HG02943 (cell line): Measurements from ENCODE around the gene ZNF302.
"Not testable (repeated sequence)": the region's sequence is repeated elsewhere in the genome, so short reads cannot be mapped to it uniquely, and the experiment has no call there.

Experiments used
- ATAC-seq: cut with Tn5 transposase; IDR thresholded peaks from one replicate; pipeline ENCODE4 v1.9.1; 2021; ENCODE audit warnings: mild to moderate bottlenecking, low read depth, moderate library complexity; ENCODE audit not compliant: unreplicated experiment

The ZNF302 gene

DNA sequence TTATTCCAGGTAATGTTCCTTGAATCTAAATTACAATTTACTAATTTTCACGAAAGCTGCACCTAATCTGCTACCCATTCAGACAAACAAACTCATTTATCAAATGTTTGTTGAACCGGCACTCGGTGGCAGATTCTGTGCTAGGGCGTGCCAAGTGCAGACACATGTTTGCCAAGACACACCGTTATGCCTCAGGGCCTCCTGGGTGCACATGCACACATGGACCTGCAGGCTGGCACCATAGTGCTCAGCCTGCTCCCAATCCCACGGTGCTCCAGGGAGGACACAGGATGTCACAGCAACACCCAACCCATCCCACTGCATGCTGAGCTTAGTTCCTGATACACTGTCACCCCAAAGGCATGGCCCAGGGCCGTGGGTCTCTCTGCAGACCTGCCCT is 8.2 kb upstream of the ZNF302 start:
- no peak for ATAC-seq

DNA sequence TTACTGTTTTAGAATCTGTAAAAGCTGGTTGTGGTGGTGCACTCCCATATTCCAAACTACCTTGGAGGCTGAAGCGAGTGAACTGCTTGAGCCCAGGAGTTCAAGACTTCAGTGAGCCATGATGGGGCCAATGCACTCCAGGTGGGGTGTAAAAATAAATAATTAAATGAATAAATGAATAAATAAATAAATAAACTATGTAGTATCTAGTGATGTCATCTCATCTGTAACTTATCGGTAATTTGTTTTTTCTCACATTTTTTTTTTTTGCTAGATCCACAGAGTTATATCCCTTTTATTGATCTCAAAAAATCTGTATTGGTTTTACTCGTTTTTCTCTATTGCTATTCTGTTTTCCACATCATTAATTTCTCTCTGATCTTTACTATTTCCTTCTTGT is 5.5 kb upstream of the ZNF302 start:
- no peak for ATAC-seq

DNA sequence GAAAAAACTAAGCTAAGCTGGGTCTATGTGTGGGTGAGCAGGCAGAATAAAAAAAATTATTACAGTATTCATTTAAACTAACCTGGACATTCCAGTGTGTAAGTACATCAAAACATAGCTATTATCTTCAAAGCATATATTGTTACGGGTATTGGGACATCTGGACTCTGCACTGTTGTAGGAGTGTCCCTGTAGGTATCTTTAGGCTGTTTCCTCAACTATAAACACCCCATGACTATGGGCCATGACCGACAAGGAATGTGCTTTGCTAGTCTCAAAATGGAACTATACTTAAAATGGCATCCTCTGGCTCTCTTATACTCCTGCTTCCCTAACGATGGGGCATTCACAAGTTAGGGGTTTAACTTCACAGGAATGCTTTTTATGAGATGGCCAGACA is 3.9 kb upstream of the ZNF302 start:
- ATAC-seq: no peak

DNA sequence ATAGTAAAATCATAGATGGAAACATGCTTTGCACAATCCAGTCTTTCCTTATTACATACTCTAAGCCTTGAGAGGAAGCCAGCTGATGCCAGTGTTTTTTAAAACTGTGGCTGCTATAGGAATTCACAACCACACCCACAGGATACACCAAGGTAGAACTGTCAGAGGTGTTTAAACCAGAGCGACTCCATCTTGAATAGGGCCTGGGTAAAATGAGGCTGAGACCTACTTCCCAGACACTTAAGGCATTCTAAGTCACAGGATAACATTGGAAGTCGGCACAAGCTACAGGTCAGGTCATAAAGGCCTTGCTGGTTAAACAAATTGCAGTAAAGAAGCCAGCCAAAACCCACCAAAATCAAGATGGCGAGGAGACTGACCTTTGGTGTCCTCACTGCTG is 2.2 kb upstream of the ZNF302 start:
- ATAC-seq: no peak

DNA sequence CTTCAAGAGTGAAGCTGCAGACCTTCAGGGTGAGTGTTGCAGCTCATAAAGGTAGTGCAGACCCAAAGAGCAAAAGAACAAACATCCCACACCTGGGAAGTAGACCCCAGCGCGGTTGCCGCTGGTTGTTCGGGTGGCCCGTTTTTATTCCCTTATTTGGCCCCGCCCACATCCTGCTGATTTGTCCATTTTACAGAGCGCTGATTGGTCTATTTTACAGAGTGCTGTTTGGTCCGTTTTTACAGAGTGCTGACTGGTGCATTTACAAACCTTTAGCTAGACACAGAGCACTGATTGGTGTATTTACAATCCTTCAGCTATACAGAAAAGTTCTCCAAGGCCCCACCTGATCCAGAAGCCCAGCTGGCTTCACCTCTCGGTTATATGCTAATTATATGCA is 1.6 kb upstream of the ZNF302 start:
- ATAC-seq: no peak

DNA sequence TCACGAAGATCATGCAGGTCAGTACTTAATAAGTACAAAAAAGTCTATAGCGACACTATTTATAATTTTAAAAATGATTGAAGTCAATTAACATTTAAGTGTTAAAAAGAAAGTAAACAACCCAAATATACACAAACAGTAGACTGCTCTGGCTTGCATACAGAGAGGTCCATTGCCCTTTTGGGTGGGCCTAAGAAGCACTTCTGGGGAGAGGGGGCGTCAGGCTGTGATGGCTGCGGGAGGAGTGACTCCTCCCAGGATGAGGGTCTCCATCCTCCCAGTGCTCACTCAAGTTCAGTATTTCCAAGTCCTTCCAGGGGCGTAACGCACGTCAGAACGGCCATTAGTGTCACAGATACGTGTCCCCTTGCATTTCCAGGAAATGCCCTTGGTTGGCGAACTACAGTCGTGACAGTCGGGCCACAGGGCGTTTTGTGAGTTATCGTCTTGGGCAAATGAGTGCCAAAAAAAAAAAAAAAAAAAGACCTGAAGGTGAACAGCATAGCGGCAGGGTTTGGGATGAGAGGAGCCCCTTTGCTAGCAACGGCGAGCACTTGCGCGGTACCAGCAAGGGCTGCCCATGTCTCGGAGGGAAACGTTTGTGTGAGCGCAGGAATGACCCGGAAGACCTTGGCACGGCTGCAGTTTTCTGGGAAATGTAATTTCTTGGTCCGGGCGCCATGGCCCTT is 637 bp upstream of the ZNF302 start, which contains the start of gene SCGB2B2:
Gene SCGB2B2, minus strand, starts transcription at position 463 of the 689 bp plus-strand sequence. CDS start 82,596 bp downstream, outside the sequence.
- ATAC-seq: peak; percentile 57

DNA sequence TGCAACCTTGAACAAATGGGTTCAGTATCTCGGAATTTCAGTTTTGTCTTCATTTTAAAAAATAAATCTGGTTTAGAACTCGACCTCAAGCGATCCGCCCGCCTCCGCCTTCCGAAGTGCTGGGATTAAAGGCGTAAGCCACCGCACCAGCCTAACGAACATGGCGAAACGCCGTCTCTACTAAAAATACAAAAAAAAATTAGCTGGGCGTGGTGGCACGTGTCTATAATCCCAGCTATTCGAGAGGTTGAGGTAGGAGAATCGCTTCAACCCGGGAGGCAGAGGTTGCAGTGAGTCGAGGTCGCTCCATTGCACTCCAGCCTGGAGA is 571 bp downstream of the ZNF302 start:
- ATAC-seq: no peak

DNA sequence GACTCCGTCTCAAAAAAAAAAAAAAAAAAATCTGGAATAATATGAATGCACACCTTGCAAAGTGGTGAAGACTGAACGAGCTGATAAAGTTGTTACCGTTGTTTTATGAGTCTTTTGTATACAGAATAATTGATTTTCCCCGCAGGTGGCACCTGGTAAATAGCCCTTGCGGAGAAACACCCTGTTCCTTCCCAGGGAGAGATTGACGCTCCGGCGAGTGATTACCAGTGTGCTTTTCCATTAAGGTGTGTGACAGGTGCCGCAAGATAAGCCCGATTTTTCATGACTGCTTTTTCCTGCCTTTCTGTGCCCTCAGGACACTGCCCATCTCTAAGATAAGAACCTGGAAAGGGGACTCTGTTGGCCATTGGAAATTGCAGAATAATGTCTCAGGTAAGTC is 943 bp downstream of the ZNF302 start:
- ATAC-seq: no peak

DNA sequence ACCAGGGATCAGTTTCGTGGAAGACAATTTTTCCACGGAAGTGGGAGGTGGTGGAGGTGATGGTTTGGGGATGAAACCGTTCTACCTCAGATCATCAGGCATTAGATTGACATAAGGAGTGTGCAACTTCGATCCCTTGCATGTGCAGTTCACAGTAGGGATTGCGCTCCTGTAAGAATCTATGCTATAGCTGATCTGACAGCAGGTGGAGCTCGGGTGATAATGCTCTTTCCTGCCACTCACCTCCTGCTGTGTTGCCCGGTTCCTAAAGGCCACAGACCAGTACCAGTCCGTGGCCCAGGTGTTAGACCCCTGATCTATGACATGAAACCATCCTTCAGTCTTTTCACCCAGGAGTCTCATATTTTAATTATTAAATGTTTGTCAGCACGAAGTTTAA is 4.0 kb downstream of the ZNF302 start:
- ATAC-seq: no peak

DNA sequence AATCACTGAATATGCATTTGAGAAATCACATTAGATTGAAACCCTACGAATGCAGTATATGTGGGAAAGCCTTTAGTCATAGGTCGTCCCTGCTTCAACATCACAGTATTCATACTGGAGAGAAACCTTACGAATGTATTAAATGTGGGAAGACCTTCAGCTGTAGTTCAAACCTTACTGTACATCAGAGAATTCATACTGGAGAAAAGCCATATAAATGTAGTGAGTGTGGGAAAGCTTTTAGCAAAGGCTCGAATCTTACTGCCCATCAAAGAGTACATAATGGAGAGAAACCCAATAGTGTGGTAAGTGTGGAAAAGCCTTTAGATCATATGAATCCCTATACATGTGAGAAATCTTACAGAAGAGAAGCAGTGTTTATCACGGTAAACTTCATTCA is 7.8 kb downstream of the ZNF302 start:
- ATAC-seq: not testable (repeated sequence)

DNA sequence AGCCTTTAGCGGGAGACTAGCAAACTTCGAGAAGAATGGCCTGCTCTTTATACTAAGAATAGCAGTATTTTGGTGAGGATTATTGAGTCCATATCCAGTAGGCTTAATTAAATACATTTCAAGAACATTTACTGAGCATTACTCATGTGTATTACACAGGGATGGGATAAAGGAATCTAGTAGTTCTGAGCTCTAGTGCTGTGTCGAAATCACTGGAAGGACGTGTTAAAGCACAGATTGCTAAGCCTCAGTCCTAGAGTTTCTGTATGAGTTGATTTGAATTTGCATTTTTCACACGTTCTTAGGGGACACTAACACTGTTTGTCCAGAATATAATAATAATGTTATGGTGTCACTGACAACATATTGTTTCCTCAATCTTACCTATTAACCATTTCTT is 9.0 kb downstream of the ZNF302 start:
- no peak for ATAC-seq

DNA sequence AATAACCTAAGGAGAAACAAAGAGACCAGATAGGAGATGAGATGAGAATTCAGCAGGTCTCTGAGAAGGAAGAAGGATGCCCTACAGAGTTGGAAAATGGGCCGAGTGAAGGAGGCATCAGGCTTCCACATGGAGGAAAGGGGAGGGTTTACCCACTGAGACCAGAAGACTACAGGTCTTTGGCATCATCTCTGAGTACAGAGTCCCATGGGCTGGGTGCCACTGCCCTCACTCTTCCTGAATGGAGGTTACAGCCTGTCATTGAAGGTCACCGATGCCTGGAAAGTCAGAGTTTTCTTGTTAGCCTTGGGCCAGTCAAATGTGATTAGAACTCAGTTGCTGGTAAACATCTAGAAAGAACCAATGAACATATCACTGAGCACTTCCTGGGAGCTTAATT is 9.9 kb downstream of the ZNF302 start:
- ATAC-seq: no peak

DNA sequence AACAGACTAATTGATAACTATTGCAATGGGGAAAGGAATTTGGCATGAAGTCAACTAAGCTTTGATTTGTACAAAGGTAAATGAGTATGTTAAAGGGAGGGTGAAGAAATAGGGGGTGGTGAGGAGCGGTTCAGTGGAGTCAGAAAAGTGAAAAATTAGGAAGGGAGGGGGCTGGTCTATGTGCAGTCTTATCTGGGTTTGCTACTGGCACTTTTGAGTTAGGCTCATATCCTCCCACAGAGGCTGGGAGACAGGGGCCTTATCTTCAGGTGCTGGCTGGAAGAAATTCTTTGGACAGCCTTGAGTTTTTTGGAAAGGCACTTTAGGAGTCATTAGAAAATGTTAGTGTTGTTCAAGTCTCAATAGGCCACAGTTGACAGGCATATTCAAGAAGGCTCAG is 11.1 kb downstream of the ZNF302 start:
- ATAC-seq: no peak

DNA sequence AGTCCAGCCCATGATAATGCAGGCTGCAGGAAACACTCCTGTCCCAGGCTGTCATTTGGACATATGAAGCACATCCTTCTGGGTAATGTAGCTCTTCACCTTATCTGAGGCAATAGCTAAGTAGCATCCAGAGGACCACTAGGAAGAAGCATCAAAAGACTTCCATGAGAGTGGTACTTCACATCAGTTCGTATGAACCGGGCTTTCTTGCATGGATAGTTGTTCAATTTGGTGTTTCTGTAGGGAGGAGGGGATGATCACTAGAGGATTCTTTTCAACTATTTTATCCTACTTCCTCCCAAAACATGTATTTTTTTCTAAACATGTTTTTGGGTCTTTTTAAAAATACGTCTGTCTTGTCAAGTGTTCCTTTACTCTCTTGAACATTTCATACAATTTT is 12.9 kb downstream of the ZNF302 start:
- no peak for ATAC-seq

DNA sequence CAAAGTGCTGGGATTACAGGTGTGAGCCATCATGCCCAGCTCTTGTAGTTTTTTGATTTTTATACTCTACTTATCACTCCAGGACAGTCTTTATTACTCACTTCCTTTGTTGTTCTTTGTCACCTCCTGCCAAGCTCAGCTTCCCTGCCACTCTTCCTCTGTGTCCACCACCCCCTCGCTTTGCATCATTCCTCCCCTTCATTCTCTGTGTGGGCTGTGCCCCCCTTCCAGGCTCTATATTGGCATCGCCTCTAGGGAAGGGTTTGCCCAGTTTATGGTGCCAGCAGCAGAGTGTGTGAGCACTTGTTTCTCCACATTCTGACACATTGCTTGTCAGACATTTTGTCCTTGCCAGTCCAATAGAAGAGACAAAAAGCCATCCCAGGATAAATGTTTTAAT is 15.1 kb downstream of the ZNF302 start:
- no peak for ATAC-seq

DNA sequence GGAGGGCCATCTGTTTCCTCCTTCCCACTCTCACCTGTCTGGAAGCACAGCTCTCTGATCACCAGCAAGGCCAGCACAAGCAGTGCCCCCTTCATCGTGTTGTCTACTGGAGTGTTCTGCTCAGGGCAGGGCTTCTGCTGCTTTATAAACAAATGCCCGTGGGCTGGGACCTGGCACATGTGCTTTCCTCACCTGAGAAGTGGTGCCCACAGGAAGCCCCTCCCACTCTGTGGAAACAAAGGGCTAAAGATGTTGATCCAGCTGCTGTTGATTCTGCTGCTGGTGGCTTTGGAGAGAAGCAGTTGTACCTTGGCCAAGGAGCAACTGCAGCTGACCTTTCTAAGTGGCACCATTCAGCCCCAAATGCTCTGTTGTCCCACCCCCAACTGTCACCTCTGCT is 30.2 kb downstream of the ZNF302 start:
- ATAC-seq: no peak

DNA sequence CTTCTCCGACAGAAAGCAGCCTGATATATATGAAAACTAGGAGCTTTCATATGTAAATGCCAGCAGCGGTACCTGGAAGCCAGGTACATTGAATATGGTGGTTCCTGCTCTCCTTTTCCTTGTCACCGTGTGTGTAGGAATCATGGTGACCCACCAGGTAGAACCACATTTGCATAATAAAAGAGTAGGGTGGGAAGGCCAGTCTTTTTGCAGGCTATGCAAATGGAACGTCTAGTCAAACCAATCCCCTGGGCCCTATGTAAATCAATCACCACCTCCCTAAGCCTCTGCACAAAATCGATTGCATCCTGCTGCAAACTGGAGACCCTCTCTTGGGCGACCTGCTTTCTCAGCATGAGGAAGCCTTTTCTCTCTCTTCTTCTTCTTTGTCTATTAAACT is 34.4 kb downstream of the ZNF302 start:
- ATAC-seq: no peak

DNA sequence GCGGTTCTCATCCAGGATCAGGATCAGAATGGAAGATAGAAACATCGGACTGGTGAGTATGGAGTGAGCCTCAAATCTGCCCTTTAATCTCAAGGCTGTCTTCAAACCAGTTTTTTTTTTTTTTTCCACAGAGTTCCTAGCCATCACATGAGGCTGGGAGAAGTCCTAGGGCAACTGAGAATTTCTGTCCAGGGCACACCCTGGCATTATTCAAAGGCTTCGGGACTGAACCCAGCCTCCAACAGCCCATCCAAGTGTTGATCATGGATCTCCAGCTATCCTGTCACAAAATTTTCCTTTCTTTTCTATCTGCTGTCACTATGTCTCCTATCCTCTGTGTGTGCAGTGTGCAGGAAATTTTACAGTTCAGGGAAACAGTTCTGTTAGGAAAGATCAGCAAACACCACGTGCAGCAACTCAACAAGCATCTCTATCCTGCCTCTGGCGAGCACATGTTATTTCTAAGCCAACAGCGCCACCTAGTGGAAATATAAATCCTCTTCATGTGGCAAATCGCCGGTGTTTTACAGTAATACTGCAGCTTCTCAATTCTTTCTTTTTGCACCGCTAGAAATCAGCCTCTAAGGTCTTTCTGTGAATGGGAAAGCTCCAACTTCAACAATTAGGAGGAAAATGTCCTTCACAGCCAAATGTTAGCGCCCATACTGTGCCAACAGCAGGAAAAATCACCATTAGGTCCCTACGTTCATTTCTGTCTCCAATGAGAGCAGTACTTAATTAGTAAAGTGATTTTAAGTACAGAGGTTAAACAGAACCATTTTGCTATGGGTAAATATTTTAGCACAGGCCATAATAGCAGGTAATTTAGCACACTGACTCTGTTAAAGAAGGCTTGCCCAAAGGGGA is 35.1 kb downstream of the ZNF302 start:
- no peak for ATAC-seq

DNA sequence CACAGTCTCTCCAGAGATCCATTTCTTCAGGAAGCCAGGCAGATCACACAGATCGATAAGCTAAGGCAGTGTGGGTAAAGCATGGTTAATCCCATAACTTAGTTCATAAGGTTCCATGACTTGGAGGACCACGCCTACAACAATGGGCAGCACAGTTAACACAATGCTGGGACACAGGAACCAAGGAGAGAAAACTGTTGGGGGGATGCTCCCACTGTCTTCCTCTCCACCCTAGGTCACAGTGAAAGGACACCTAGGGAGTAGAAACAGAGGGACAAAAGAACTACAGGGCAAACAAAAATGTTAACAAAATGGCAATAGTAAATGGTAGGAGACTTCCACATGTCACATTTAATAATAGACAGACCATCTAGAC is 35.8 kb downstream of the ZNF302 start:
- no peak for ATAC-seq

DNA sequence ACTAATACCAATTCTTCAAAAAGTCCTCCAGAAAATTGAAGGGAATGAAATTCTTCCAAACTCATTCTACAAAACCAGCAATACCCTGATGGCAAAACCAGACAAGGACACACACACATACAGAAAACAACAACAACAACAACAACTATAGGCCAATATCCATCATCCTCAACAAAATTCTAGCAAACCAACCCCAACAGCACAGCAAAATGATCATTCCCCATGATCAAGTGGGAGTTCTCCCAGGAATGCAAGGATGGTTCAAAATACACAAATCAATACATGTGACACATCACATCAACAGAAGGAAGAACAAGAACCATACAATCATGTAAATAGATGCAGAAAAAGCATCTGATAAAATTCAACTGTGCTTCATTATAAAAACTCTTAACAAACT is 37.9 kb downstream of the ZNF302 start:
- no peak for ATAC-seq

DNA sequence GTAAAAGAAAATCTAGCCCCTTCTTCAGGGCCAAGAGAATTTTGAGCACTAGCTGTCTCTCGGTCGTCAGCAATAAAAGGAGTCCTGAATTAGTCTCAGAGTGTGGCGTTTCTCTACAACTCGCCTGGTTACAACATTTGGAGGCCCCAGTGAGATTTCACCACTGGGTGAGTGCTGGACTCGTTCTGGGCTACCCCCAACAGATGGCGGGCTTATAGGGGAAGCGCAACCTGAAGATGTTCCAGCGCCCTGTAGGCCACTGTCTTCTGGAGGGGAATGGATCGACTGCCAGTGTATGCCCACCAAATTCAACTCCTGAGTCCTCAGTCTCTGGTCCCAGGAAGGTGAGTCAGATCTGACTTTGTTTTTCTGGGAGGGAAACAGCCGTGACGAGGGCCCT is 44.9 kb downstream of the ZNF302 start:
- no peak for ATAC-seq

DNA sequence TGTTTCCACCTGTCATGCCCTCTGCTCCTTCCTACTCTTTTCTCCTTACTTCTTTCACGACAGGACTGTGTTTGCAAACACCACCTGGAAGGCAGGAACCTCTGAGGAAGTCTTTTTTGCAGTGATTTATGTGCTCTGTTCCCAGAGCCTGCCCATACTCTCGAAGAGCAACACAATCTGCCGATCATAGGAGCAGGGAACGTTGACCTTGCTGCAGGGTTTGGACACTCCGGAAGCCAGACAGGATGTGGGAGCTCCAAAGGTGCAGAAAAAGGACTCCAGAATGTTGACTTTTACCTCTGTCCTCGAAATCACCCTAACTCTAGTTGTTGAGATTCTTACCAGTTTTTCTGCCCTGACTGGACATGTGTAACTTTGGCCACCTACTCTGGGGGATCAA is 47.9 kb downstream of the ZNF302 start:
- no peak for ATAC-seq
